ENCODE data around the gene CAP2.
A peak's percentile ranks its signal among the peaks of the same experiment; 100 is the strongest.
"Not testable (repeated sequence)": the region's sequence is repeated elsewhere in the genome, so short reads cannot be mapped to it uniquely, and the experiment has no call there.

The CAP2 gene

GRCh38 chr6:17580518-17581048 lies 187.2 kb downstream of the CAP2 start:
- no peak for DNase-seq (ENCODE audit: low read depth in 2 of 2)

- DNase-seq (ENCODE audit: low read depth in 2 of 2) = not testable (repeated sequence)
These were observed 187.9 kb downstream of the CAP2 start for GRCh38 chr6:17581282-17581681.

- DNase-seq (ENCODE audit: low read depth in 2 of 2) = no peak
These were observed 190.4 kb downstream of the CAP2 start for GRCh38 chr6:17583811-17584210.

GRCh38 chr6:17584241-17584803 lies 190.9 kb downstream of the CAP2 start:
- DNase-seq (ENCODE audit: low read depth in 2 of 2) = no peak

- no peak for DNase-seq (ENCODE audit: low read depth in 2 of 2)
These were observed 192.5 kb downstream of the CAP2 start for GRCh38 chr6:17585766-17586490.

- not testable (repeated sequence) for DNase-seq (ENCODE audit: low read depth in 2 of 2)
These were observed 193.2 kb downstream of the CAP2 start for GRCh38 chr6:17586623-17587022.

GRCh38 chr6:17588011-17588410 lies 194.6 kb downstream of the CAP2 start:
- DNase-seq (ENCODE audit: low read depth in 2 of 2) = no peak

- no peak for DNase-seq (ENCODE audit: low read depth in 2 of 2)
These were observed 196.2 kb downstream of the CAP2 start for GRCh38 chr6:17589406-17590096.

GRCh38 chr6:17591287-17591686 lies 197.9 kb downstream of the CAP2 start:
- DNase-seq (ENCODE audit: low read depth in 2 of 2) = no peak

- no peak for DNase-seq (ENCODE audit: low read depth in 2 of 2)
These were observed 199.9 kb downstream of the CAP2 start for GRCh38 chr6:17593246-17593645.

- DNase-seq (ENCODE audit: low read depth in 2 of 2) = no peak
These were observed 202.7 kb downstream of the CAP2 start for GRCh38 chr6:17596085-17596484.

GRCh38 chr6:17599877-17600526 lies 206.6 kb downstream of the CAP2 start, which contains the start of gene FAM8A1:
FAM8A1 (plus strand) TSS chr6:17600302; CDS start chr6:17600410, 108 bp downstream.
- DNase-seq (ENCODE audit: low read depth in 2 of 2) = peak; percentile 96

GRCh38 chr6:17600527-17601385 lies 207.4 kb downstream of the CAP2 start:
- DNase-seq (ENCODE audit: low read depth in 2 of 2) = peak; percentile 12 to 25

- DNase-seq (ENCODE audit: low read depth in 2 of 2) = no peak
These were observed 207.9 kb downstream of the CAP2 start for GRCh38 chr6:17601386-17601703.

GRCh38 chr6:17602888-17603287 lies 209.5 kb downstream of the CAP2 start:
- DNase-seq (ENCODE audit: low read depth in 2 of 2) = no peak

GRCh38 chr6:17606606-17607005 lies 213.2 kb downstream of the CAP2 start:
- DNase-seq (ENCODE audit: low read depth in 2 of 2) = no peak

Measured in activated CD4-positive, alpha-beta T cell treated with anti-CD3 and anti-CD28 coated beads for 24 hours (primary cell).